22Rv1 (cell line): ENCODE measurements around the gene ADRM1.

ENCODE experiments used
- CTCF ChIP-seq: fragments of 450-650 bp; IDR thresholded peaks from 2 replicates; pipeline ENCODE4 v1.5.1; 2017; ENCODE audit warnings: mild to moderate bottlenecking
- ZFX ChIP-seq: fragments of 450-650 bp; IDR thresholded peaks from 2 replicates; pipeline ENCODE4 v1.6.1; 2017; ENCODE audit warnings: antibody characterized with exemption, borderline replicate concordance

DNA sequence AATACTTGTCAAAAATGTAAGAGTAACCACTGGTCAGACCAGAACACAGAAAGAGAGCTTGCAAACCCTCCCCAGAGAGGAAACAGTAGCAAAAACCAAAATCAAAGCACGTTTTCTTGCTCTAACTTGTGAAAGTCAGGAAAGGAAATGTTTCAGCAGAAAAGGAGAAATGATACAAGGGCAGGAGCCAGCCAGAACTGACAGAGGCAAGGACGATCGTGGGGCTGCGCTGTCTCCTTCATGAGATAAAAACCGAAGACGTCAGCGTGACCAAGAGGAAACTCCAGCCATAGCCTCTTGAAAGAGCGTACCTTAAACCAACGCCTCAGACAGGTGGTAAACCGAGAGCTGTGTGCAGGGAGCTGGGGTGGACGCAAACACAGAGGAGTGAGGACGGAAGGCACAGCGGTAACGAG lies 36.9 kb downstream of the ADRM1 start:
- TF ChIP-seq CTCF (no peak), ZFX (no peak)
